Measurements from ENCODE around the gene USP21. TPM values are rescaled to one million over a fixed set of nuclear protein-coding genes. Genes with fewer than 3 reads are reported as not detected.

The USP21 gene
- total and polyA plus RNA-seq, 2 of the 8 experiments (the other 6 are each of a cell fraction or from before 2014, with no cell fraction given), result 23.9 to 36.3 TPM

GRCh38 chr1:161121042-161121650 is 38.2 kb upstream of the USP21 start:
- ChIA-PET POLR2A (ENCODE audit: partially characterized antibody) (interaction anchor here (0.8 to 1.2 kb wide), 5 partner anchors 16 to 167 kb away, joined by 3 to 6 read pairs (median 3); partner anchors contain the start of gene PPOX), CTCF (ENCODE audit: partially characterized antibody) (interaction anchor here (0.6 to 1.4 kb wide), 5 partner anchors 20 to 1076 kb away, joined by 3 to 4 read pairs (median 3); no protein-coding TSS in a partner anchor)
- no peak overlapping the region for H4K8ac ChIP-seq (ENCODE audit: extremely low read depth, insufficient read depth, low read length)
- no peak overlapping the region for H3K4me2 ChIP-seq (ENCODE audit: insufficient read depth in 1 of 2, low read depth in 2 of 2, low read length in 2 of 2)
- H2AFZ ChIP-seq (ENCODE audit: low read length), result no peak overlapping the region
- no peak overlapping the region for H3K18ac ChIP-seq (ENCODE audit: extremely low read depth, low read length)
- no peaks in the 10 kb centered on the region for H3K9me3 ChIP-seq (ENCODE audit: insufficient read depth in 2 of 2, low read depth in 1 of 2, low read length in 1 of 2)
- H4K20me1 ChIP-seq (replicated peaks in 1 of 2; ENCODE audit: control insufficient read depth in 1 of 2, insufficient read depth in 2 of 2, low read length in 2 of 2), result peaks cover 0 to 16% of the 10 kb centered on the region in 2 experiments
- H3K9ac ChIP-seq (replicated peaks in 1 of 4; ENCODE audit: extremely low read depth in 1 of 4, low read depth in 3 of 4, low read length in 3 of 4), result no peak overlapping the region
- peaks cover 0 to 32% of the 10 kb centered on the region in 2 experiments; a peak in 2 of 4 replicates for H3K79me2 ChIP-seq (ENCODE audit: control insufficient read depth in 1 of 2, insufficient read depth in 2 of 2, low read length in 2 of 2)
- WGBS, 2 experiments (ENCODE audit: extremely low coverage in 1 of 2, insufficient coverage in 1 of 2, insufficient read length in 1 of 2, insufficient replicate concordance in 2 of 2, low coverage in 1 of 2, low lambda C conversion rate in 2 of 2, missing lambda C conversion rate in 1 of 2), result 86% methylated on average over 3 of the region's 3 CpGs; no CpG with 5 or more reads in 1 of the 2 experiments
- H3K79me1 ChIP-seq (ENCODE audit: low read depth, low read length), result peaks cover 11% of the 10 kb centered on the region
- H4K5ac ChIP-seq (ENCODE audit: insufficient read length, low read depth, low read length), result no peak overlapping the region
- no peak overlapping the region for H2BK15ac ChIP-seq (ENCODE audit: low read length)
- H3K4ac ChIP-seq (replicated peaks; ENCODE audit: insufficient read length, low read depth, low read length), result no peak overlapping the region
- FAIRE-seq, result no peak
- DNase-seq (ENCODE audit: low read depth in 1 of 2, low spot score in 2 of 2), result no peak
- peaks cover 12% of the 10 kb centered on the region for H3K23me2 ChIP-seq (ENCODE audit: low read depth, low read length)
- H2BK20ac ChIP-seq (ENCODE audit: low read length), result no peak overlapping the region
- no peak overlapping the region for H2BK12ac ChIP-seq (ENCODE audit: low read depth, low read length)
- H2BK5ac ChIP-seq (ENCODE audit: low read depth, low read length), result no peak overlapping the region
- no peak overlapping the region for H3K27ac ChIP-seq (ENCODE audit: low read depth, low read length)
- H3K27me3 ChIP-seq (replicated peaks in 1 of 4; ENCODE audit: control insufficient read depth in 3 of 4, extremely low read depth in 1 of 4, insufficient read depth in 3 of 4, low read length in 3 of 4), result no peaks in the 10 kb centered on the region
- H2BK120ac ChIP-seq (replicated peaks; ENCODE audit: low read depth, low read length), result no peak overlapping the region
- no peak overlapping the region for H3K56ac ChIP-seq (replicated peaks; ENCODE audit: insufficient read length, low read depth, low read length)
- no peak overlapping the region for H2AK5ac ChIP-seq (ENCODE audit: low read depth, low read length)
- H3K4me3 ChIP-seq (ENCODE audit: extremely low read depth in 1 of 4, insufficient read depth in 2 of 4, low read depth in 3 of 4, low read length in 4 of 4), result no peak overlapping the region
- TF ChIP-seq RFX5 (IDR thresholded peaks at IDR 0.05; ENCODE audit: borderline replicate concordance, low read depth, low read length), result no peak
- no peak for TF ChIP-seq BACH1 (IDR thresholded peaks at IDR 0.05; ENCODE audit: low read length)
- no peak for TF ChIP-seq TEAD4 (IDR thresholded peaks at IDR 0.05; ENCODE audit: low read depth, low read length)
- TF ChIP-seq RXRA (IDR thresholded peaks at IDR 0.05; ENCODE audit: insufficient read depth, low read depth, low read length), result no peak
- TF ChIP-seq POLR2AphosphoS5 (IDR thresholded peaks at IDR 0.05; ENCODE audit: low read depth, low read length), result no peak
- no peak for TF ChIP-seq SAP30 (IDR thresholded peaks at IDR 0.05; ENCODE audit: insufficient read depth, insufficient replicate concordance, low read length)
- no peak for TF ChIP-seq CBX5 (IDR thresholded peaks at IDR 0.05; ENCODE audit: low read depth, low read length)
- H4K91ac ChIP-seq (replicated peaks; ENCODE audit: insufficient read length, low read length), result no peak overlapping the region
- H3K36me3 ChIP-seq (ENCODE audit: control insufficient read depth in 2 of 4, insufficient read depth in 4 of 4, low read length in 3 of 4), result peaks cover 16 to 58% (median 33%) of the 10 kb centered on the region in 4 experiments
- H3K23ac ChIP-seq (ENCODE audit: insufficient read length), result no peak overlapping the region
- no peak overlapping the region for H3K14ac ChIP-seq (ENCODE audit: insufficient read length)
- peaks cover 4 to 10% (median 5%) of the 10 kb centered on the region in 4 experiments; a peak in 6 of 7 replicates for H3K4me1 ChIP-seq (replicated peaks in 1 of 4; ENCODE audit: control insufficient read depth in 3 of 4, insufficient read depth in 4 of 4, low read length in 3 of 4)
